Right lobe of liver (tissue), 4 donors: Measurements from ENCODE around the gene AUH.

ENCODE experiments used
- POLR2A ChIP-seq: fragments of 450-650 bp; IDR thresholded peaks from one replicate; pipeline ENCODE4 v1.6.1; 2017; ENCODE audit warnings: antibody characterized with exemption, mild to moderate bottlenecking
- TF ChIP-seq, protein P1 (sequence below), 4 donors: fragments of 200-600 bp in 3 of 4; fragments of 450-650 bp in 1 of 4; IDR thresholded peaks; one replicate each; pipeline versions ENCODE4 v1.5.1 to v1.8.0; 2016 to 2022; ENCODE audit warnings: antibody characterized with exemption in 4 of 4, mild to moderate bottlenecking in 2 of 4
- donor health status: DM: no; HTN: no; CAD: no.
- donor health status: DM: no; HTN: no; CAD: no.
- donor health status: DM: no; HTN: yes; CAD: no.

DNA sequence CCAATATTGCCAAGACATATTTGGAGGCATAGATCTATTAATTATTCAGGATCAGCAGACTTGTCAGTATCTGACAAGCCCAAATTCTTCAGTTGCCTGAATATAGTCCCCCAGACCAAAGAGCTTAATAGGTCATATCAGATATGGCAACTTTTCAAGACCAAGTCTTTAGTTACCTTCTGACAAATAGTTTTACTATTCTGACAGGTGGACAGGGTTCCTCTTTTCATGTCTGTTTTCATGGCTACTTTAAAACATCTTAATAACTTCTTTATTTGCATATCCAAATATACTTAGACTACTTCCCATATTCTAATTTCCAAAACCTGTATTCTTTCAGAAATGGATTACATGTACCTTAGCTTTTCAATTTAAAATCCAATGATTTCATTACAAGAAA, 65.4 kb downstream of the AUH start:
- TF ChIP-seq, protein P1, sequence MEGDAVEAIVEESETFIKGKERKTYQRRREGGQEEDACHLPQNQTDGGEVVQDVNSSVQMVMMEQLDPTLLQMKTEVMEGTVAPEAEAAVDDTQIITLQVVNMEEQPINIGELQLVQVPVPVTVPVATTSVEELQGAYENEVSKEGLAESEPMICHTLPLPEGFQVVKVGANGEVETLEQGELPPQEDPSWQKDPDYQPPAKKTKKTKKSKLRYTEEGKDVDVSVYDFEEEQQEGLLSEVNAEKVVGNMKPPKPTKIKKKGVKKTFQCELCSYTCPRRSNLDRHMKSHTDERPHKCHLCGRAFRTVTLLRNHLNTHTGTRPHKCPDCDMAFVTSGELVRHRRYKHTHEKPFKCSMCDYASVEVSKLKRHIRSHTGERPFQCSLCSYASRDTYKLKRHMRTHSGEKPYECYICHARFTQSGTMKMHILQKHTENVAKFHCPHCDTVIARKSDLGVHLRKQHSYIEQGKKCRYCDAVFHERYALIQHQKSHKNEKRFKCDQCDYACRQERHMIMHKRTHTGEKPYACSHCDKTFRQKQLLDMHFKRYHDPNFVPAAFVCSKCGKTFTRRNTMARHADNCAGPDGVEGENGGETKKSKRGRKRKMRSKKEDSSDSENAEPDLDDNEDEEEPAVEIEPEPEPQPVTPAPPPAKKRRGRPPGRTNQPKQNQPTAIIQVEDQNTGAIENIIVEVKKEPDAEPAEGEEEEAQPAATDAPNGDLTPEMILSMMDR (IDR thresholded peaks at IDR 0.05): no peak
- no peak for TF ChIP-seq POLR2A
